Spinal cord (tissue), 10 donors: Measurements from ENCODE around the gene PPP1CA. TPM values are rescaled to one million over a fixed set of nuclear protein-coding genes. Genes with fewer than 3 reads are reported as not detected.
A peak's percentile ranks its signal among the peaks of the same experiment; 100 is the strongest.

Source experiments
- DNase-seq, 6 donors: peaks; one replicate each; pipeline versions ENCODE4 v3.0.0 to v3.0.0-alpha.2; 2013 to 2015; ENCODE audit warnings: low spot score in 6 of 6, low read depth in 4 of 6
- H3K27ac ChIP-seq: one replicate; pipeline ENCODE4 v1.5.1; 2013; ENCODE audit warnings: low read depth, low read length, control low read depth
- H3K27me3 ChIP-seq: one replicate; pipeline ENCODE4 v1.6.1; 2013; ENCODE audit warnings: low read length; ENCODE audit not compliant: control insufficient read depth, insufficient read depth
- H3K36me3 ChIP-seq: one replicate; pipeline ENCODE4 v1.6.1; 2013; ENCODE audit warnings: low read length; ENCODE audit not compliant: control insufficient read depth, insufficient read depth
- H3K4me1 ChIP-seq: one replicate; pipeline ENCODE4 v1.6.1; 2013; ENCODE audit warnings: low read length; ENCODE audit not compliant: control insufficient read depth, insufficient read depth
- H3K4me3 ChIP-seq: one replicate; pipeline ENCODE4 v1.5.1; 2013; ENCODE audit warnings: low read depth, low read length, control low read depth
- H3K9me3 ChIP-seq: one replicate; pipeline ENCODE4 v1.6.1; 2013; ENCODE audit warnings: low read length; ENCODE audit not compliant: control insufficient read depth, insufficient read depth
- WGBS: methylation state at CpG from one replicate; pipeline ENCODE4 v1.1.5; 2013; ENCODE audit warnings: missing lambda C conversion rate; ENCODE audit not compliant: insufficient coverage; 5-methylcytosine and 5-hydroxymethylcytosine counted together
- polyA plus RNA-seq, 2 donors: library from polyadenylated mRNA; unstranded; fragments of 120-200 nt; gene quantifications; one replicate each; pipeline ENCODE4 v1.2.1, GENCODE V29; 2013; ENCODE audit not compliant: insufficient read length in 2 of 2
- small RNA-seq: library from RNA; depleted of rRNA; stranded (forward); fragments of <200 nt; gene quantifications from one replicate; pipeline ENCODE3, GENCODE V24; 2014; ENCODE audit warnings: low replicate concordance
- total RNA-seq, 2 donors: library from RNA; depleted of rRNA in 1 of 2; stranded (reverse); fragments of 120-200 nt in 1 of 2; fragments of >200 nt in 1 of 2; gene quantifications; one replicate each; pipeline versions ENCODE4 v1.2.3 to v1.2.4, GENCODE V29; 2013 to 2014
- donor health status: healthy.

Gene PPP1CA
- total and polyA plus RNA-seq, 4 donors, result 81.2 to 130 (median 117) TPM

GRCh38 chr11:67352546-67353316 is 48.9 kb downstream of the PPP1CA start:
- WGBS, result 25% methylated on average over 25 of the region's 25 CpGs
- H3K4me1 ChIP-seq, result peaks cover 57% of the 10 kb centered on the region
- H3K27me3 ChIP-seq, result no peaks in the 10 kb centered on the region
- peak overlapping the region; percentile 68 for H3K4me3 ChIP-seq
- peaks cover 9% of the 10 kb centered on the region for H3K36me3 ChIP-seq
- H3K9me3 ChIP-seq, result no peaks in the 10 kb centered on the region
- H3K27ac ChIP-seq, result peak overlapping the region; percentile 96
- no peak for DNase-seq

DNA sequence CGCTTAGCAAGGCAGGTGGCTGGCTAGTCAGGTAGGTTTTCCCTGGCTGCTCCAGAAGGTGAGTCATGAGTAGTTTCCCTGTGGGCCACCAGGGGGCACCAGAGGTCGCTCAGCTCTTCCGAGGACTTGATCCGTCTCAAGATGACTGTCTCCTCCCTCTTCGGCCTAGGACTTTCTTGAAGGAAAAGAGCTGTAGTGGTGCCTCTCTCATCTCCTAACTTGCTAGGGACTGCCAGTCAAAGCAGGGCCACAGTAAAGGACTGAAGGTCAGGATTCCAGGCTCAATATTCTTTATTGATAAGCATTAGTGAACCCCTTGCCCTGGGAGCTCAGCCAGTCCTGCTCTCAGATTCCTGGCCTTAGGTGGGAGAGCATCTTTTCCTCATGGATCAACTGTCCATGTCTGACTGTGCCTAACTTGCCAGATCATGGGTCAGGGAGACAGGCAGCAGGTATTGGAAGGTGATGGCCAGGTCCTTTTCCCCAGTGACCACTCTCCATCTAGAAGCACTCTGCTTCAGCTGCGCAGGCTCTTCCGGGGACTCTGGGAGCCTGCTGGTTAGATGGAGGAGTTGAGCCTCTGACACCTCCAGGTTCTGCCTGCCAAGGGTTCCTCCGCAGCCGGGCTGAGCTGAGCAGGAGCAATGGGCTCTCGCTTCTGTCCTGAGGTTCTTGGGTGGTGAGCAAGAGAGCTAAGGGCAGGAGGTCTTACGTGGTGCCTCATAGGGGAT is 50.2 kb downstream of the PPP1CA start:
- H3K9me3 ChIP-seq, result no peaks in the 10 kb centered on the region
- DNase-seq, result peak in 3 of 6 donors; percentile 45 to 88 (median 83)
- peaks cover 46% of the 10 kb centered on the region for H3K4me1 ChIP-seq
- 53% methylated on average over 11 of the region's 11 CpGs for WGBS
- peaks cover 8% of the 10 kb centered on the region for H3K36me3 ChIP-seq
- no peaks in the 10 kb centered on the region for H3K27me3 ChIP-seq
- H3K27ac ChIP-seq, result no peak overlapping the region
- H3K4me3 ChIP-seq, result no peak overlapping the region

DNA sequence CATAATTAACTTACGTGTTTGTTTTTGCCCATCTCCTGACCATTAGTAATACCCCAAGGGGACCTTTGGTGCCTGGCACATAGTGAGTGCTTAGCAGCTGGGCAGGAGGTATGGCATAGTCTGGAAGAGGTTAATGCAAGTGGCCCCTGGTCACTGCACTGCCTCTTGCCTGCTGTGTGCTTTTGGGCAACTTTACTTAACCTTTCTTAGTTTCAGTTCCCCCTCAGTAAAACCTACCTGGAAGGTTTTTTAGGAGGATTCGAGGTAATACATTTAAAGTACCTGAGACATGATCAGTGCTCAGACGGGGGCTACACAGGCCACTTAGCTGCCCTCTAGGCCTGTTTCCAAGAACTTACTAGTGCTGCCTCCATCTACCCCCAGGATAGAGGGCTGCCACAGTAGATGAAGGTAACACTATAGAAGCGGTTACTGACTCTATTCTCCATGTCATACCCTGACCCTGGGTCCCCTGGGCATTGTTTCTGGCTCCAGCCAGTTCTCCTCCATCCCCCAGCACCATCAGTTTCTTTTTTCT is 51.7 kb downstream of the PPP1CA start:
- H3K4me1 ChIP-seq, result peaks cover 32% of the 10 kb centered on the region
- H3K36me3 ChIP-seq, result peaks cover 5% of the 10 kb centered on the region
- WGBS, result no CpG with 5 or more reads among the region's 4 CpGs
- no peaks in the 10 kb centered on the region for H3K27me3 ChIP-seq
- no peaks in the 10 kb centered on the region for H3K9me3 ChIP-seq
- H3K4me3 ChIP-seq, result no peak overlapping the region
- DNase-seq, result no peak
- no peak overlapping the region for H3K27ac ChIP-seq

- Histone ChIP-seq H3K4me1 (peaks cover 27% of the 10 kb centered on the region), H3K4me3 (no peak overlapping the region), H3K27me3 (no peaks in the 10 kb centered on the region), H3K27ac (no peak overlapping the region), H3K9me3 (no peaks in the 10 kb centered on the region), H3K36me3 (peaks cover 5% of the 10 kb centered on the region)
- 93% methylated on average over 2 of the region's 2 CpGs for WGBS
- no peak for DNase-seq
Measured at GRCh38 chr11:67349457-67349856, 52.2 kb downstream of the PPP1CA start.

- Histone ChIP-seq H3K27me3 (no peaks in the 10 kb centered on the region), H3K4me3 (no peak overlapping the region), H3K4me1 (peaks cover 25% of the 10 kb centered on the region), H3K27ac (no peak overlapping the region), H3K9me3 (no peaks in the 10 kb centered on the region), H3K36me3 (peaks cover 5% of the 10 kb centered on the region)
- no peak for DNase-seq
- 67% methylated on average over 5 of the region's 5 CpGs for WGBS
Measured at GRCh38 chr11:67349036-67349435, 52.6 kb downstream of the PPP1CA start.

Small RNA genes lying within 50 kb of the gene (small RNA-seq; reads per million reads assigned to genes)
- gene RN7SKP239 (not detected), gene RNU6-1238P (not detected)

Other genes starting within 250 kb of the PPP1CA start
- 10 to 100 TPM; 44.6 to 44.9 TPM for gene GRK2, start 135.4 kb downstream of the PPP1CA start, total RNA-seq
- 100 to 1,000 TPM; 107 to 125 TPM for gene GRK2, start 135.4 kb downstream of the PPP1CA start, polyA plus RNA-seq
- 10 to 100 TPM; 42.8 to 44.9 TPM for gene ANKRD13D, start 112.6 kb downstream of the PPP1CA start, total RNA-seq
- gene ANKRD13D, start 112.6 kb downstream of the PPP1CA start, polyA plus RNA-seq, result 100 to 1,000 TPM in 1 of 2 donors, 10 to 100 TPM in 1; 77.3 to 115 TPM
- gene SSH3, start 98.3 kb downstream of the PPP1CA start, total RNA-seq, result 10 to 100 TPM in 1 of 2 donors, 1 to 10 TPM in 1; 7.1 to 14.7 TPM
- gene SSH3, start 98.3 kb downstream of the PPP1CA start, polyA plus RNA-seq, result 10 to 100 TPM; 14.2 to 21.5 TPM
- 10 to 100 TPM in 1 of 2 donors, 1 to 10 TPM in 1; 7.8 to 33.2 TPM for gene POLD4, start 48.3 kb downstream of the PPP1CA start, total RNA-seq
- 10 to 100 TPM; 18.0 to 34.8 TPM for gene POLD4, start 48.3 kb downstream of the PPP1CA start, polyA plus RNA-seq
- under 1 TPM; 0.50 to 0.72 TPM for gene CLCF1, start 28.3 kb downstream of the PPP1CA start, total RNA-seq
- 1 to 10 TPM; 1.5 to 3.3 TPM for gene CLCF1, start 28.3 kb downstream of the PPP1CA start, polyA plus RNA-seq
- gene RAD9A, start 9.9 kb downstream of the PPP1CA start, total RNA-seq, result 10 to 100 TPM; 10.4 to 20.9 TPM
- gene RAD9A, start 9.9 kb downstream of the PPP1CA start, polyA plus RNA-seq, result 10 to 100 TPM; 31.4 to 43.5 TPM
- 1 to 10 TPM in 1 of 2 donors, under 1 TPM in 1; 0.83 to 1.9 TPM for gene TBC1D10C, start 2.2 kb upstream of the PPP1CA start, total RNA-seq
- gene TBC1D10C, start 2.2 kb upstream of the PPP1CA start, polyA plus RNA-seq, result 1 to 10 TPM; 2.1 to 5.7 TPM
- 10 to 100 TPM in 1 of 2 donors, 1 to 10 TPM in 1; 8.6 to 17.1 TPM for gene CARNS1, start 13.8 kb upstream of the PPP1CA start, total RNA-seq
- gene CARNS1, start 13.8 kb upstream of the PPP1CA start, polyA plus RNA-seq, result 10 to 100 TPM; 34.2 to 38.6 TPM
- 10 to 100 TPM; 14.2 to 35.4 TPM for gene RPS6KB2, start 26.6 kb upstream of the PPP1CA start, total RNA-seq
- gene RPS6KB2, start 26.6 kb upstream of the PPP1CA start, polyA plus RNA-seq, result 10 to 100 TPM; 38.3 to 46.7 TPM
- gene PTPRCAP, start 35.8 kb upstream of the PPP1CA start, total RNA-seq, result 1 to 10 TPM in 1 of 2 donors, under 1 TPM in 1; 0.40 to 1.6 TPM
- 1 to 10 TPM; 1.9 to 3.0 TPM for gene PTPRCAP, start 35.8 kb upstream of the PPP1CA start, polyA plus RNA-seq
- gene CORO1B, start 41.6 kb upstream of the PPP1CA start, total RNA-seq, result 10 to 100 TPM; 27.8 to 64.1 TPM
- gene CORO1B, start 41.6 kb upstream of the PPP1CA start, polyA plus RNA-seq, result 10 to 100 TPM; 57.7 to 58.2 TPM
- not detected for gene GPR152, start 50.9 kb upstream of the PPP1CA start, total RNA-seq
- gene GPR152, start 50.9 kb upstream of the PPP1CA start, polyA plus RNA-seq, result not detected
- gene CABP4, start 53.5 kb upstream of the PPP1CA start, total RNA-seq, result under 1 TPM; 0.30 to 0.39 TPM
- gene CABP4, start 53.5 kb upstream of the PPP1CA start, polyA plus RNA-seq, result under 1 TPM; 0.53 to 0.67 TPM
- gene TMEM134, start 67.4 kb upstream of the PPP1CA start, total RNA-seq, result 10 to 100 TPM; 14.9 to 19.7 TPM
- gene TMEM134, start 67.4 kb upstream of the PPP1CA start, polyA plus RNA-seq, result 10 to 100 TPM; 48.8 to 69.0 TPM
- 10 to 100 TPM; 47.0 to 77.4 TPM for gene AIP, start 81.2 kb upstream of the PPP1CA start, total RNA-seq
- 10 to 100 TPM; 64.5 to 65.7 TPM for gene AIP, start 81.2 kb upstream of the PPP1CA start, polyA plus RNA-seq
- 10 to 100 TPM; 34.0 to 48.6 TPM for gene PITPNM1, start 103.5 kb upstream of the PPP1CA start, total RNA-seq
- 100 to 1,000 TPM; 101 to 118 TPM for gene PITPNM1, start 103.5 kb upstream of the PPP1CA start, polyA plus RNA-seq
- gene CDK2AP2, start 106.3 kb upstream of the PPP1CA start, total RNA-seq, result 10 to 100 TPM in 1 of 2 donors, 1 to 10 TPM in 1; 8.7 to 27.5 TPM
- gene CDK2AP2, start 106.3 kb upstream of the PPP1CA start, polyA plus RNA-seq, result 10 to 100 TPM; 51.1 to 53.2 TPM
- under 1 TPM in 1 of 2 donors, not detected in 1; 0.22 TPM for gene CABP2, start 121.6 kb upstream of the PPP1CA start, total RNA-seq
- not detected for gene CABP2, start 121.6 kb upstream of the PPP1CA start, polyA plus RNA-seq
- gene GSTP1, start 182.0 kb upstream of the PPP1CA start, total RNA-seq, result 100 to 1,000 TPM; 241 to 756 TPM
- gene GSTP1, start 182.0 kb upstream of the PPP1CA start, polyA plus RNA-seq, result 100 to 1,000 TPM; 445 to 502 TPM
- 100 to 1,000 TPM; 144 to 219 TPM for gene NDUFV1, start 205.1 kb upstream of the PPP1CA start, total RNA-seq
- 100 to 1,000 TPM; 243 to 292 TPM for gene NDUFV1, start 205.1 kb upstream of the PPP1CA start, polyA plus RNA-seq
- gene NUDT8, start 228.1 kb upstream of the PPP1CA start, total RNA-seq, result 1 to 10 TPM; 2.6 to 6.8 TPM
- 1 to 10 TPM; 6.2 to 6.6 TPM for gene NUDT8, start 228.1 kb upstream of the PPP1CA start, polyA plus RNA-seq
- not detected for gene TBX10, start 237.9 kb upstream of the PPP1CA start, total RNA-seq
- gene TBX10, start 237.9 kb upstream of the PPP1CA start, polyA plus RNA-seq, result not detected
- gene ACY3, start 248.9 kb upstream of the PPP1CA start, total RNA-seq, result 1 to 10 TPM in 1 of 2 donors, under 1 TPM in 1; 0.79 to 3.5 TPM
- 1 to 10 TPM; 2.3 to 6.0 TPM for gene ACY3, start 248.9 kb upstream of the PPP1CA start, polyA plus RNA-seq